Astrocyte (in vitro differentiated cells and primary cell): ENCODE measurements around the gene LEFTY2. TPM values are rescaled to one million over a fixed set of nuclear protein-coding genes. Genes with fewer than 3 reads are reported as not detected.

Source experiments
- DNase-seq: peaks from one replicate; pipeline ENCODE4 v3.0.0-alpha.2; 2010; ENCODE audit warnings: low read depth
- FAIRE-seq: peaks from 2 replicates; lab custom pipeline; 2011; peaks lifted over from hg19 to GRCh38; lab: Jason Lieb, UNC
- H2AFZ ChIP-seq: 2 replicates; pipeline ENCODE4 v1.6.0; 2012; ENCODE audit warnings: low read depth, low read length, inconsistent platforms
- H3K27ac ChIP-seq: 2 replicates; pipeline ENCODE4 v1.5.1; 2011; ENCODE audit warnings: low read depth, low read length, inconsistent platforms
- H3K27me3 ChIP-seq: 2 replicates; pipeline ENCODE4 v1.6.0; 2011; ENCODE audit warnings: low read length, inconsistent platforms; ENCODE audit not compliant: insufficient read depth
- H3K36me3 ChIP-seq: 2 replicates; pipeline ENCODE4 v1.5.1; 2011; ENCODE audit warnings: low read length, inconsistent platforms; ENCODE audit not compliant: insufficient read depth
- H3K4me1 ChIP-seq: 2 replicates; pipeline ENCODE4 v1.5.1; 2011; ENCODE audit warnings: low read length, inconsistent platforms; ENCODE audit not compliant: insufficient read depth
- H3K4me2 ChIP-seq: 2 replicates; pipeline ENCODE4 v1.6.0; 2012; ENCODE audit warnings: low read length, inconsistent platforms
- H3K4me3 ChIP-seq: 2 replicates; pipeline ENCODE4 v1.5.1; 2011; ENCODE audit warnings: low read depth, mild to moderate bottlenecking, low read length, inconsistent platforms; ENCODE audit not compliant: insufficient read depth
- H3K79me2 ChIP-seq: 2 replicates; pipeline ENCODE4 v1.6.0; 2012; ENCODE audit warnings: mild to moderate bottlenecking, low read length, inconsistent platforms; ENCODE audit not compliant: insufficient read depth
- H3K9ac ChIP-seq: 2 replicates; pipeline ENCODE4 v1.6.0; 2012; ENCODE audit warnings: mild to moderate bottlenecking, low read length, inconsistent platforms
- H3K9me3 ChIP-seq: 2 replicates; pipeline ENCODE4 v1.5.1; 2012; ENCODE audit warnings: low read depth, mild to moderate bottlenecking, low read length, inconsistent platforms; ENCODE audit not compliant: insufficient read depth
- H4K20me1 ChIP-seq: 2 replicates; pipeline ENCODE4 v1.6.0; 2012; ENCODE audit warnings: low read length, inconsistent platforms; ENCODE audit not compliant: insufficient read depth
- H3K27ac Mint-ChIP-seq: one replicate; pipeline ENCODE4 v1.8.0; 2021; ENCODE audit warnings: mild to moderate bottlenecking, mixed read lengths; ENCODE audit not compliant: unreplicated experiment
- H3K27me3 Mint-ChIP-seq: one replicate; pipeline ENCODE4 v1.8.0; 2021; ENCODE audit warnings: low read depth, mixed read lengths; ENCODE audit not compliant: unreplicated experiment
- H3K36me3 Mint-ChIP-seq: one replicate; pipeline ENCODE4 v1.8.0; 2021; ENCODE audit warnings: low read depth, mixed read lengths; ENCODE audit not compliant: unreplicated experiment
- H3K4me1 Mint-ChIP-seq: one replicate; pipeline ENCODE4 v1.8.0; 2021; ENCODE audit warnings: low read depth, mixed read lengths; ENCODE audit not compliant: unreplicated experiment
- H3K4me3 Mint-ChIP-seq: one replicate; pipeline ENCODE4 v1.8.0; 2021; ENCODE audit warnings: mild to moderate bottlenecking, moderate library complexity, mixed read lengths; ENCODE audit not compliant: unreplicated experiment
- H3K9me3 Mint-ChIP-seq: one replicate; pipeline ENCODE4 v1.8.0; 2021; ENCODE audit warnings: mild to moderate bottlenecking, mixed read lengths; ENCODE audit not compliant: unreplicated experiment
- CTCF ChIP-seq: IDR thresholded peaks from 2 replicates; pipeline ENCODE4 v1.5.1; 2011; ENCODE audit warnings: low read depth, mild to moderate bottlenecking, inconsistent platforms, low read length, moderate library complexity; ENCODE audit not compliant: insufficient read depth
- EZH2 ChIP-seq: IDR thresholded peaks from 2 replicates; pipeline ENCODE4 v1.6.1; 2012; ENCODE audit warnings: mild to moderate bottlenecking, low read length, inconsistent platforms; ENCODE audit not compliant: insufficient read depth
- microRNA-seq: library from miRNA; unstranded; fragments of <30 nt; microRNA quantifications from one replicate; pipeline ENCODE4 v1.2.0, GENCODE V29; 2020
- total RNA-seq: library from RNA; stranded (reverse); gene quantifications from 2 replicates; pipeline ENCODE4 v1.2.1, GENCODE V29; 2021

Gene LEFTY2
- total RNA-seq, 1 donor from 2014 or later: 7.0 TPM

GRCh38 chr1:225887030-225887314 is 54.0 kb downstream of the LEFTY2 start:
- FAIRE-seq: no peak
- Histone ChIP-seq H3K27me3 (no peaks in the 10 kb centered on the region), H3K4me2 (no peak overlapping the region), H2AFZ (no peak overlapping the region), H3K4me3 (no peak overlapping the region), H4K20me1 (no peaks in the 10 kb centered on the region), H3K36me3 (no peaks in the 10 kb centered on the region), H3K27ac (no peak overlapping the region), H3K9me3 (no peaks in the 10 kb centered on the region), H3K9ac (no peak overlapping the region), H3K79me2 (no peaks in the 10 kb centered on the region), H3K4me1 (no peaks in the 10 kb centered on the region)
- Mint-ChIP-seq H3K27ac (no peak overlapping the region), H3K4me3 (no peak overlapping the region), H3K4me1 (peaks cover 10% of the 10 kb centered on the region), H3K36me3 (peaks cover 2% of the 10 kb centered on the region), H3K27me3 (peaks cover 21% of the 10 kb centered on the region), H3K9me3 (no peaks in the 10 kb centered on the region)
- TF ChIP-seq CTCF: no peak
- no peak for TF ChIP-seq EZH2
- DNase-seq: no peak

Small RNA genes within 50 kb of the gene (microRNA-seq; reads per million reads assigned to microRNA genes)
- gene MIR6741: 3.8 reads per million, percentile 14 among the genes with 10 or more reads in this experiment

Other genes with a start within 250 kb of the LEFTY2 start
- gene SRP9, start 163.4 kb downstream of the LEFTY2 start, total RNA-seq: 269 and 275 TPM in 2 replicates
- gene EPHX1, start 131.1 kb downstream of the LEFTY2 start, total RNA-seq: 82.8 and 96.9 TPM in 2 replicates
- gene TMEM63A, start 58.8 kb downstream of the LEFTY2 start, total RNA-seq: 28.7 and 29.0 TPM in 2 replicates
- gene LEFTY1, start 52.1 kb downstream of the LEFTY2 start, total RNA-seq: 4.2 and 11.8 TPM in 2 replicates
- 38.1 and 39.8 TPM in 2 replicates for gene PYCR2, start 17.0 kb downstream of the LEFTY2 start, total RNA-seq
- 25.3 and 26.1 TPM in 2 replicates for gene SDE2, start 58.1 kb upstream of the LEFTY2 start, total RNA-seq
- 340 and 375 TPM in 2 replicates for gene H3-3A, start 121.5 kb upstream of the LEFTY2 start, total RNA-seq
- 66.7 and 69.4 TPM in 2 replicates for gene ACBD3, start 245.5 kb upstream of the LEFTY2 start, total RNA-seq